H9 (cell line): ENCODE measurements around the gene PNKP. TPM values are rescaled to one million over a fixed set of nuclear protein-coding genes. Genes with fewer than 3 reads are reported as not detected.

ENCODE experiments used
- DNase-seq: peaks from one replicate; pipeline ENCODE4 v3.0.0-alpha.2; 2017
- H2AFZ ChIP-seq: one replicate; pipeline ENCODE4 v1.6.1; 2013; ENCODE audit warnings: mild to moderate bottlenecking, low read length, control low read depth, moderate library complexity
- H2AK5ac ChIP-seq: 2 replicates; pipeline ENCODE4 v1.6.1; 2013; ENCODE audit warnings: low read length, control low read depth, mixed read lengths; ENCODE audit not compliant: insufficient read length
- H2BK120ac ChIP-seq: one replicate; pipeline ENCODE4 v1.6.1; 2013; ENCODE audit warnings: low read depth, mild to moderate bottlenecking, low read length, control low read depth, inconsistent platforms; ENCODE audit not compliant: poor library complexity, severe bottlenecking
- H2BK12ac ChIP-seq: 2 replicates; pipeline ENCODE4 v1.6.1; 2013; ENCODE audit warnings: low read length, control low read depth, mixed read lengths, low read depth; ENCODE audit not compliant: insufficient read length
- H2BK15ac ChIP-seq: 2 replicates; pipeline ENCODE4 v1.6.1; 2013; ENCODE audit warnings: low read depth, low read length, control low read depth
- H2BK20ac ChIP-seq: one replicate; pipeline ENCODE4 v1.6.1; 2013; ENCODE audit warnings: low read depth, mild to moderate bottlenecking, low read length, control low read depth, inconsistent platforms; ENCODE audit not compliant: poor library complexity, severe bottlenecking
- H2BK5ac ChIP-seq: 2 replicates; pipeline ENCODE4 v1.6.1; 2013; ENCODE audit warnings: low read length, control low read depth, mixed read lengths; ENCODE audit not compliant: insufficient read length
- H3K14ac ChIP-seq: 2 replicates; pipeline ENCODE4 v1.6.1; 2013; ENCODE audit warnings: low read length, control low read depth; ENCODE audit not compliant: insufficient read depth
- H3K18ac ChIP-seq: 2 replicates; pipeline ENCODE4 v1.6.1; 2013; ENCODE audit warnings: low read depth, mild to moderate bottlenecking, mixed read lengths, low read length, control low read depth; ENCODE audit not compliant: insufficient read length
- H3K23ac ChIP-seq: 2 replicates; pipeline ENCODE4 v1.6.1; 2013; ENCODE audit warnings: low read length, control low read depth, mixed read lengths, low read depth; ENCODE audit not compliant: insufficient read length
- H3K23me2 ChIP-seq: 2 replicates; pipeline ENCODE4 v1.6.1; 2013; ENCODE audit warnings: low read depth, mild to moderate bottlenecking, mixed read lengths, low read length, control low read depth; ENCODE audit not compliant: insufficient read length, poor library complexity, severe bottlenecking
- H3K27ac ChIP-seq: 2 replicates; pipeline ENCODE4 v1.5.1; 2013; ENCODE audit warnings: low read length, control low read depth, mixed read lengths, low read depth; ENCODE audit not compliant: insufficient read length
- H3K27me3 ChIP-seq: 2 replicates; pipeline ENCODE4 v1.6.1; 2013; ENCODE audit warnings: low read length, control low read depth, inconsistent platforms; ENCODE audit not compliant: insufficient read depth
- H3K4ac ChIP-seq: 2 replicates; pipeline ENCODE4 v1.6.1; 2013; ENCODE audit warnings: low read depth, mild to moderate bottlenecking, control low read depth, inconsistent platforms, low read length, moderate library complexity
- H3K4me1 ChIP-seq: 2 replicates; pipeline ENCODE4 v1.6.1; 2013; ENCODE audit warnings: low read length, control low read depth, inconsistent platforms; ENCODE audit not compliant: insufficient read depth
- H3K4me2 ChIP-seq: 2 replicates; pipeline ENCODE4 v1.6.1; 2013; ENCODE audit warnings: low read length, control low read depth, mixed read lengths; ENCODE audit not compliant: insufficient read length, insufficient read depth
- H3K56ac ChIP-seq: 2 replicates; pipeline ENCODE4 v1.6.1; 2013; ENCODE audit warnings: low read depth, mild to moderate bottlenecking, mixed read lengths, low read length, control low read depth; ENCODE audit not compliant: insufficient read length
- H3K79me1 ChIP-seq: 2 replicates; pipeline ENCODE4 v1.6.1; 2013; ENCODE audit warnings: low read depth, mild to moderate bottlenecking, moderate library complexity, low read length, control low read depth, inconsistent platforms; ENCODE audit not compliant: insufficient read depth, poor library complexity, severe bottlenecking
- H3K79me2 ChIP-seq: 2 replicates; pipeline ENCODE4 v1.6.1; 2013; ENCODE audit warnings: low read length, control low read depth, inconsistent platforms; ENCODE audit not compliant: insufficient read depth
- H3K9ac ChIP-seq: 2 replicates; pipeline ENCODE4 v1.6.1; 2013; ENCODE audit warnings: low read length, control low read depth, mixed read lengths; ENCODE audit not compliant: insufficient read length; ENCODE audit errors: extremely low read depth
- H3K9me3 ChIP-seq: one replicate; pipeline ENCODE4 v1.6.1; 2013; ENCODE audit warnings: low read depth, low read length, inconsistent platforms; ENCODE audit not compliant: control insufficient read depth
- H3T11ph ChIP-seq: one replicate; pipeline ENCODE4 v1.6.1; 2013; ENCODE audit warnings: mild to moderate bottlenecking, low read length, control low read depth, inconsistent platforms
- H4K20me1 ChIP-seq: one replicate; pipeline ENCODE4 v1.6.1; 2013; ENCODE audit not compliant: control insufficient read depth, insufficient read length, insufficient read depth
- H4K5ac ChIP-seq: 2 replicates; pipeline ENCODE4 v1.6.1; 2013; ENCODE audit warnings: low read depth, mild to moderate bottlenecking, mixed read lengths, low read length, control low read depth; ENCODE audit not compliant: insufficient read length
- H4K8ac ChIP-seq: replicated peaks from 2 replicates; pipeline ENCODE4 v1.6.1; 2013; ENCODE audit warnings: low read length, control low read depth, mixed read lengths, low read depth; ENCODE audit not compliant: insufficient read length
- H4K91ac ChIP-seq: 2 replicates; pipeline ENCODE4 v1.6.1; 2013; ENCODE audit warnings: low read depth, mild to moderate bottlenecking, moderate library complexity, mixed read lengths, low read length, control low read depth; ENCODE audit not compliant: insufficient read length
- H3K27ac Mint-ChIP-seq, 3 experiments: 2 replicates in 2 of 3; 3 replicates in 1 of 3; pipeline ENCODE4 v1.8.0; 2020 to 2021; ENCODE audit warnings: mixed read lengths in 3 of 3, mild to moderate bottlenecking in 1 of 3, moderate library complexity in 1 of 3
- H3K27me3 Mint-ChIP-seq: 2 replicates; pipeline ENCODE4 v1.8.0; 2021; ENCODE audit warnings: low read depth, mild to moderate bottlenecking, moderate library complexity, mixed read lengths
- H3K36me3 Mint-ChIP-seq, 3 experiments: 2 replicates in 2 of 3; 3 replicates in 1 of 3; pipeline ENCODE4 v1.8.0; 2020 to 2021; ENCODE audit warnings: low read depth in 3 of 3, mixed read lengths in 3 of 3; ENCODE audit not compliant: insufficient read depth in 1 of 3
- H3K4me1 Mint-ChIP-seq, 2 experiments: 2 replicates each; pipeline ENCODE4 v1.8.0; 2020; ENCODE audit warnings: mixed read lengths in 2 of 2
- H3K4me3 Mint-ChIP-seq, 2 experiments: 2 replicates in 1 of 2; 3 replicates in 1 of 2; pipeline ENCODE4 v1.8.0; 2020 to 2021; ENCODE audit warnings: mild to moderate bottlenecking in 2 of 2, mixed read lengths in 2 of 2, moderate library complexity in 1 of 2
- H3K9me3 Mint-ChIP-seq, 2 experiments: 2 replicates in 1 of 2; 3 replicates in 1 of 2; pipeline ENCODE4 v1.8.0; 2020; ENCODE audit warnings: mild to moderate bottlenecking in 2 of 2, mixed read lengths in 2 of 2, moderate library complexity in 1 of 2
- WGBS: extraction: QIAGEN DNeasy Blood & Tissue Kit; methylation state at CpG from one replicate; pipeline ENCODE4 v1.1.7; 2013; ENCODE audit warnings: missing lambda C conversion rate, low lambda C conversion rate, mixed read lengths; ENCODE audit not compliant: insufficient read length; ENCODE audit errors: extremely low coverage; 5-methylcytosine and 5-hydroxymethylcytosine counted together
- total RNA-seq: library from RNA; stranded (reverse); gene quantifications from 2 replicates; pipeline ENCODE4 v1.2.1, GENCODE V29; 2021
- TF ChIP-seq, protein P1 (sequence below): fragments of 200-600 bp; sonication (generic); conservative IDR thresholded peaks from 3 replicates; pipeline ENCODE4 v1.8.0; 2021; ENCODE audit warnings: antibody characterized with exemption, mild to moderate bottlenecking

Gene PNKP
- total RNA-seq, 1 experiment from 2014 or later, result 157 TPM

DNA sequence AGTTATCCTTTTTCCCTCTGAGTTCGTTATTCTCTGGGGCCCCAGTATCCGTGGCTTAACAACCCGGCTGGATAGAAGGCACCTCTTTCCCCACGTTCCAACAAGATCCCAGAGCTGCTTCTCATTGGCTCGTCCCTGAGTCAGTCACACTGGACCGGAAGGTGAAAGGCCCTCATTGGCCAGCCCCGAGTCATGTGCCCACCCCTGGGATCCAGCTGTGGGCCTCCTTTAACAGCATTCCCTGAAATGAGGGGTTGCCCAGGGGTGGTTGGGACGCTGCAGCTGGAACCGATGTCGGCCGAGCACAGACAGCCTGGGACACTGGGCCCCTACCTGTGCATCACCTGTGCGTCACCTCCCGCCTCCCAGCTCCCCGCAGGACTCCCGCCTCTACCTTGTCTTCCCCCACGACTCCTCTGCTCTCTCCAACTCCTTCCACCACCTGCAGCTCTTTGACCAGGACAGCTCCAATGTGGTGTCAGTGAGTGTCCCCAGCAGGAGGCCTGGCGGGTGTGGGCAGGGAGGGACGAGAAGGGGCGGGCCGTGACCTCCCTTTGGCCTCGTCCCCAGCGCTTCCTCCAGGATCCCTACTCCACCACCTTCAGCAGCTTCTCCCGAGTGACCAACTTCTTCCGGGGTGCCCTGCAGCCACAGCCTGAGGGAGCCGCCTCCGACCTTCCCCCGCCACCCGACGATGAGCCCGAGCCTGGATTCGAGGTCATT lies 14.5 kb upstream of the PNKP start:
- Mint-ChIP-seq H3K4me1 (peaks cover 11 to 16% of the 10 kb centered on the region in 2 experiments), H3K4me3 (no peak overlapping the region), H3K36me3 (peaks cover 56 to 71% (median 71%) of the 10 kb centered on the region in 3 experiments), H3K9me3 (no peaks in the 10 kb centered on the region), H3K27ac (peak overlapping the region in 1 of 3 experiments; percentile 52; a peak in 1 of 7 replicates), H3K27me3 (no peaks in the 10 kb centered on the region)
- H4K8ac ChIP-seq, result no peak overlapping the region
- no peak for DNase-seq
- peaks cover 6% of the 10 kb centered on the region for H3K23me2 ChIP-seq
- H3K27ac ChIP-seq, result no peak overlapping the region
- H4K91ac ChIP-seq, result no peak overlapping the region
- no peak overlapping the region for H3K9ac ChIP-seq
- WGBS, result no CpG with 5 or more reads among the region's 31 CpGs
- no peaks in the 10 kb centered on the region for H3K79me2 ChIP-seq
- TF ChIP-seq, protein P1, sequence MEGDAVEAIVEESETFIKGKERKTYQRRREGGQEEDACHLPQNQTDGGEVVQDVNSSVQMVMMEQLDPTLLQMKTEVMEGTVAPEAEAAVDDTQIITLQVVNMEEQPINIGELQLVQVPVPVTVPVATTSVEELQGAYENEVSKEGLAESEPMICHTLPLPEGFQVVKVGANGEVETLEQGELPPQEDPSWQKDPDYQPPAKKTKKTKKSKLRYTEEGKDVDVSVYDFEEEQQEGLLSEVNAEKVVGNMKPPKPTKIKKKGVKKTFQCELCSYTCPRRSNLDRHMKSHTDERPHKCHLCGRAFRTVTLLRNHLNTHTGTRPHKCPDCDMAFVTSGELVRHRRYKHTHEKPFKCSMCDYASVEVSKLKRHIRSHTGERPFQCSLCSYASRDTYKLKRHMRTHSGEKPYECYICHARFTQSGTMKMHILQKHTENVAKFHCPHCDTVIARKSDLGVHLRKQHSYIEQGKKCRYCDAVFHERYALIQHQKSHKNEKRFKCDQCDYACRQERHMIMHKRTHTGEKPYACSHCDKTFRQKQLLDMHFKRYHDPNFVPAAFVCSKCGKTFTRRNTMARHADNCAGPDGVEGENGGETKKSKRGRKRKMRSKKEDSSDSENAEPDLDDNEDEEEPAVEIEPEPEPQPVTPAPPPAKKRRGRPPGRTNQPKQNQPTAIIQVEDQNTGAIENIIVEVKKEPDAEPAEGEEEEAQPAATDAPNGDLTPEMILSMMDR, result no peak
- H3K4me2 ChIP-seq, result no peak overlapping the region
- no peaks in the 10 kb centered on the region for H3K9me3 ChIP-seq
- no peak overlapping the region for H2BK120ac ChIP-seq
- no peak overlapping the region for H3K18ac ChIP-seq
- H4K5ac ChIP-seq, result no peak overlapping the region
- H3K4me1 ChIP-seq, result no peaks in the 10 kb centered on the region
- H2BK12ac ChIP-seq, result no peak overlapping the region
- no peak overlapping the region for H3K23ac ChIP-seq
- no peaks in the 10 kb centered on the region for H3K79me1 ChIP-seq
- no peak overlapping the region for H2AK5ac ChIP-seq
- H3K4ac ChIP-seq, result no peak overlapping the region
- H3K27me3 ChIP-seq, result no peaks in the 10 kb centered on the region
- no peak overlapping the region for H2BK15ac ChIP-seq
- H4K20me1 ChIP-seq, result no peaks in the 10 kb centered on the region
- no peak overlapping the region for H2AFZ ChIP-seq
- no peak overlapping the region for H2BK20ac ChIP-seq
- H3T11ph ChIP-seq, result no peak overlapping the region
- H3K14ac ChIP-seq, result no peak overlapping the region
- no peak overlapping the region for H3K56ac ChIP-seq
- H2BK5ac ChIP-seq, result no peak overlapping the region
